GM12878 (cell line): ENCODE results near the gene EEF1A1. TPM values are rescaled to one million over a fixed set of nuclear protein-coding genes. Genes with fewer than 3 reads are reported as not detected.
A peak's percentile ranks its signal among the peaks of the same experiment; 100 is the strongest.

Source experiments
- ATF3 ChIP-seq: IDR thresholded peaks from 2 replicates; pipeline ENCODE4 v1.6.1; 2011; ENCODE audit warnings: low read depth, mild to moderate bottlenecking, low read length, moderate library complexity, borderline replicate concordance; ENCODE audit errors: extremely low read depth
- BMI1 ChIP-seq: fragments of 450-650 bp; IDR thresholded peaks from 2 replicates; pipeline ENCODE4 v1.6.1; 2016; ENCODE audit warnings: mild to moderate bottlenecking, moderate library complexity, borderline replicate concordance
- BRCA1 ChIP-seq: IDR thresholded peaks from 2 replicates; pipeline ENCODE4 v1.6.1; 2011; ENCODE audit warnings: low read depth, low read length, improper control_type of control experiment
- CEBPB ChIP-seq, 2 experiments: fragments of 150-350 bp in 1 of 2; IDR thresholded peaks; 2 replicates each; pipeline ENCODE4 v1.6.1; 2012 to 2014; ENCODE audit warnings: low read depth in 2 of 2, low read length in 2 of 2, borderline replicate concordance in 1 of 2, inconsistent platforms in 1 of 2
- CHD1 ChIP-seq: IDR thresholded peaks from 2 replicates; pipeline ENCODE4 v1.6.1; 2012; ENCODE audit warnings: low read depth, low read length, improper control_type of control experiment
- CUX1 ChIP-seq: IDR thresholded peaks from 2 replicates; pipeline ENCODE4 v1.6.1; 2012; ENCODE audit warnings: improper control_type of control experiment, low read depth, low read length; ENCODE audit not compliant: insufficient replicate concordance
- E2F4 ChIP-seq: IDR thresholded peaks from 2 replicates; pipeline ENCODE4 v1.6.1; 2012; ENCODE audit warnings: low read depth, low read length, improper control_type of control experiment
- HDGF ChIP-seq: fragments of 450-650 bp; IDR thresholded peaks from 2 replicates; pipeline ENCODE4 v1.6.1; 2016; ENCODE audit warnings: antibody characterized with exemption
- KAT2A ChIP-seq: conservative IDR thresholded peaks from 2 replicates; pipeline ENCODE4 v1.6.1; 2011; ENCODE audit warnings: low read depth, low read length; ENCODE audit not compliant: control insufficient read depth
- NBN ChIP-seq: fragments of 450-650 bp; IDR thresholded peaks from 2 replicates; pipeline ENCODE4 v1.6.1; 2016
- NFXL1 ChIP-seq: fragments of 450-650 bp; IDR thresholded peaks from 2 replicates; pipeline ENCODE4 v1.6.1; 2017; ENCODE audit warnings: antibody characterized with exemption, mild to moderate bottlenecking, borderline replicate concordance
- NFYA ChIP-seq: IDR thresholded peaks from 2 replicates; pipeline ENCODE4 v1.6.1; 2011; ENCODE audit warnings: low read depth, mild to moderate bottlenecking, low read length, improper control_type of control experiment, borderline replicate concordance
- POU2F2 ChIP-seq: IDR thresholded peaks from 3 replicates; pipeline ENCODE4 v1.6.1; 2011; ENCODE audit warnings: low read depth, mild to moderate bottlenecking, low read length, borderline replicate concordance
- RAD21 ChIP-seq: IDR thresholded peaks from 2 replicates; pipeline ENCODE4 v1.6.1; 2011; ENCODE audit warnings: mild to moderate bottlenecking, low read depth, low read length, moderate library complexity; ENCODE audit not compliant: insufficient read depth
- RAD51 ChIP-seq: fragments of 450-650 bp; IDR thresholded peaks from 2 replicates; pipeline ENCODE4 v1.6.1; 2016; ENCODE audit warnings: moderate library complexity, mild to moderate bottlenecking, inconsistent platforms
- SIX5 ChIP-seq: IDR thresholded peaks from 2 replicates; pipeline ENCODE4 v1.6.1; 2011; ENCODE audit warnings: mild to moderate bottlenecking, low read depth, low read length, moderate library complexity; ENCODE audit not compliant: severe bottlenecking
- SMAD5 ChIP-seq: IDR thresholded peaks from 2 replicates; pipeline ENCODE4 v1.6.1; 2016; ENCODE audit warnings: antibody characterized with exemption, low read depth
- SMARCA5 ChIP-seq: fragments of 450-650 bp; IDR thresholded peaks from 2 replicates; pipeline ENCODE4 v1.6.1; 2017; ENCODE audit warnings: mild to moderate bottlenecking
- SREBF1 ChIP-seq: IDR thresholded peaks from 2 replicates; pipeline ENCODE4 v1.6.1; 2012; ENCODE audit warnings: mild to moderate bottlenecking, low read length
- STAT3 ChIP-seq: IDR thresholded peaks from 2 replicates; pipeline ENCODE4 v1.6.1; 2011; ENCODE audit warnings: low read depth, low read length, improper control_type of control experiment
- SUPT20H ChIP-seq: IDR thresholded peaks from 2 replicates; pipeline ENCODE4 v1.6.1; 2011; ENCODE audit warnings: low read depth, mild to moderate bottlenecking, low read length, moderate library complexity, borderline replicate concordance; ENCODE audit not compliant: control insufficient read depth
- USF2 ChIP-seq: IDR thresholded peaks from 2 replicates; pipeline ENCODE4 v1.6.1; 2011; ENCODE audit warnings: low read depth, low read length, improper control_type of control experiment, borderline replicate concordance
- ZZZ3 ChIP-seq: IDR thresholded peaks from 2 replicates; pipeline ENCODE4 v1.6.1; 2011; ENCODE audit warnings: low read depth; ENCODE audit not compliant: control insufficient read depth, insufficient read length
- polyA plus RNA-seq, 11 experiments: library from polyadenylated mRNA; depleted of rRNA in 4 of 11; unstranded in 6 of 11; stranded (reverse) in 5 of 11; fragments of >200 nt; fragmentation: Nextera tagmentation in 4 of 11; fragmentation: Illumina TruSeq in 1 of 11; extraction: Ambion mirVana in 4 of 11; extraction: Trizol in 1 of 11; gene quantifications; 1 replicate in 1 of 11; 2 replicates in 10 of 11; pipeline versions ENCODE4 v1.2.1 to v1.2.3, GENCODE V29; 2011 to 2016; ENCODE audit warnings: inconsistent platforms in 2 of 11, missing spikeins in 2 of 11, low read depth in 1 of 11
- total RNA-seq, 4 experiments: library from RNA; depleted of rRNA in 3 of 4; stranded (reverse); fragments of >200 nt in 3 of 4; fragmentation: Illumina TruSeq in 1 of 4; extraction: Trizol in 1 of 4; gene quantifications; 2 replicates each; pipeline versions ENCODE4 v1.2.1 to v1.2.3, GENCODE V29; 2013 to 2021

EEF1A1 gene
- total and polyA plus RNA-seq, 10 of the 15 experiments (the other 5 are each of a cell fraction or from before 2014, with no cell fraction given) = 4,214 to 18,090 (median 14,132) TPM

GRCh38 chr6:73520688-73521350 is at the start of gene EEF1A1 (continued):
- TF ChIP-seq CUX1 = no peak
- TF ChIP-seq NFYA = no peak
- no peak for TF ChIP-seq KAT2A
- no peak for TF ChIP-seq ATF3
- peak; percentile 95 for TF ChIP-seq CHD1
- peak; percentile 94 for TF ChIP-seq NBN
- TF ChIP-seq NFXL1 = no peak; the same call in 1 of the 2 replicates
- no peak; the same call in 1 of the 2 replicates for TF ChIP-seq E2F4
- TF ChIP-seq SUPT20H = no peak
- TF ChIP-seq STAT3 = no peak
- TF ChIP-seq ZZZ3 = no peak
- 0 out of 4 replicates have a peak, but pooled peaks of 1 of the 2 experiments have one; percentile 22 for TF ChIP-seq CEBPB (IDR thresholded peaks at IDR 0.05; ENCODE audit: borderline replicate concordance in 1 of 2, low read depth in 2 of 2, low read length in 2 of 2)
- peak; percentile 99 for TF ChIP-seq POU2F2
- 0 out of 2 replicates have a peak, but pooled peaks have one; percentile 16 for TF ChIP-seq RAD21
- no peak for TF ChIP-seq BRCA1
- no peak for TF ChIP-seq RAD51
- peak; percentile 67 for TF ChIP-seq SMARCA5
- TF ChIP-seq USF2 = no peak
- TF ChIP-seq BMI1 = peak; percentile 56; the same call in 1 of the 2 replicates
- no peak for TF ChIP-seq SREBF1
- TF ChIP-seq SIX5 = no peak
- TF ChIP-seq HDGF = no peak
- peak; percentile 100 for TF ChIP-seq SMAD5
